OCI-LY1 (cell line): Measurements from ENCODE around the gene S100A12.

ENCODE experiments used
- EZH2 ChIP-seq: fragments of 200-600 bp; sonication (generic), shearing (Covaris generic); IDR thresholded peaks from 2 replicates; pipeline ENCODE4 v1.8.0; 2017; ENCODE audit warnings: borderline replicate concordance, mixed run types, mild to moderate bottlenecking, antibody characterized with exemption, low read length, moderate library complexity, mixed read lengths
- TF ChIP-seq, protein P1 (sequence below): fragments of 200-600 bp; sonication (generic), shearing (Covaris generic); IDR thresholded peaks from 2 replicates; pipeline ENCODE4 v1.5.1; 2017; ENCODE audit warnings: mild to moderate bottlenecking, antibody characterized with exemption, low read length, moderate library complexity, mixed read lengths

DNA sequence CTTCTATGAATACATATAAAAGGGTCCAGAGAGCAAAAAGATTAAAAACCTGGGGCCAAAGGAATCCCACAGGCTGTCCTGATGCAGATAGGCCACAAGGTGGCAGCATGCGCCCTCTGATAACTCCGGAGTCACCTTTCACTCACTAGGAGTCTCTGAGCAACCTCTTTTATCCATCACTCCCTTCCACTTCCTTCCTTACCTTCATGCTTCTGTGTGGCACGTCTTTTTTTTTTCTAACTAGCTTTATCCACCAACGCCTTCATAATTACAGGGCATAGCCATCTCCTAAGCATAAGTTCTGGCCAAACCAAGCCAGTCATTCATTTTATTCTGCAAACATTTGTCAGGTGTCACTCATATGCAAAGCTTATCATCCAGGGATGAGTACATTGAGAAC is 22.9 kb downstream of the S100A12 start:
- TF ChIP-seq, protein P1, sequence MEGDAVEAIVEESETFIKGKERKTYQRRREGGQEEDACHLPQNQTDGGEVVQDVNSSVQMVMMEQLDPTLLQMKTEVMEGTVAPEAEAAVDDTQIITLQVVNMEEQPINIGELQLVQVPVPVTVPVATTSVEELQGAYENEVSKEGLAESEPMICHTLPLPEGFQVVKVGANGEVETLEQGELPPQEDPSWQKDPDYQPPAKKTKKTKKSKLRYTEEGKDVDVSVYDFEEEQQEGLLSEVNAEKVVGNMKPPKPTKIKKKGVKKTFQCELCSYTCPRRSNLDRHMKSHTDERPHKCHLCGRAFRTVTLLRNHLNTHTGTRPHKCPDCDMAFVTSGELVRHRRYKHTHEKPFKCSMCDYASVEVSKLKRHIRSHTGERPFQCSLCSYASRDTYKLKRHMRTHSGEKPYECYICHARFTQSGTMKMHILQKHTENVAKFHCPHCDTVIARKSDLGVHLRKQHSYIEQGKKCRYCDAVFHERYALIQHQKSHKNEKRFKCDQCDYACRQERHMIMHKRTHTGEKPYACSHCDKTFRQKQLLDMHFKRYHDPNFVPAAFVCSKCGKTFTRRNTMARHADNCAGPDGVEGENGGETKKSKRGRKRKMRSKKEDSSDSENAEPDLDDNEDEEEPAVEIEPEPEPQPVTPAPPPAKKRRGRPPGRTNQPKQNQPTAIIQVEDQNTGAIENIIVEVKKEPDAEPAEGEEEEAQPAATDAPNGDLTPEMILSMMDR, result peak; percentile 82
- no peak for TF ChIP-seq EZH2
